SK-N-SH (cell line): ENCODE measurements around the gene MAD1L1.

ENCODE experiments used
- CHD2 ChIP-seq: fragments of 150-350 bp; IDR thresholded peaks from 2 replicates; pipeline ENCODE4 v1.6.1; 2018; ENCODE audit warnings: low read length; ENCODE audit not compliant: partially characterized antibody
- CTCF ChIP-seq: fragments of 200-600 bp; sonication (generic); IDR thresholded peaks from 2 replicates; pipeline ENCODE4 v1.6.1; 2017; ENCODE audit warnings: antibody characterized with exemption, mild to moderate bottlenecking, moderate library complexity

GRCh38 chr7:2007551-2007950 is 225.2 kb downstream of the MAD1L1 start:
- TF ChIP-seq CTCF (no peak), CHD2 (no peak)
